ENCODE results near the gene ECSCR. TPM values are rescaled to one million over a fixed set of nuclear protein-coding genes. Genes with fewer than 3 reads are reported as not detected.

Gene ECSCR
- total RNA-seq, 1 donor from 2014 or later: 48.8 TPM

DNA sequence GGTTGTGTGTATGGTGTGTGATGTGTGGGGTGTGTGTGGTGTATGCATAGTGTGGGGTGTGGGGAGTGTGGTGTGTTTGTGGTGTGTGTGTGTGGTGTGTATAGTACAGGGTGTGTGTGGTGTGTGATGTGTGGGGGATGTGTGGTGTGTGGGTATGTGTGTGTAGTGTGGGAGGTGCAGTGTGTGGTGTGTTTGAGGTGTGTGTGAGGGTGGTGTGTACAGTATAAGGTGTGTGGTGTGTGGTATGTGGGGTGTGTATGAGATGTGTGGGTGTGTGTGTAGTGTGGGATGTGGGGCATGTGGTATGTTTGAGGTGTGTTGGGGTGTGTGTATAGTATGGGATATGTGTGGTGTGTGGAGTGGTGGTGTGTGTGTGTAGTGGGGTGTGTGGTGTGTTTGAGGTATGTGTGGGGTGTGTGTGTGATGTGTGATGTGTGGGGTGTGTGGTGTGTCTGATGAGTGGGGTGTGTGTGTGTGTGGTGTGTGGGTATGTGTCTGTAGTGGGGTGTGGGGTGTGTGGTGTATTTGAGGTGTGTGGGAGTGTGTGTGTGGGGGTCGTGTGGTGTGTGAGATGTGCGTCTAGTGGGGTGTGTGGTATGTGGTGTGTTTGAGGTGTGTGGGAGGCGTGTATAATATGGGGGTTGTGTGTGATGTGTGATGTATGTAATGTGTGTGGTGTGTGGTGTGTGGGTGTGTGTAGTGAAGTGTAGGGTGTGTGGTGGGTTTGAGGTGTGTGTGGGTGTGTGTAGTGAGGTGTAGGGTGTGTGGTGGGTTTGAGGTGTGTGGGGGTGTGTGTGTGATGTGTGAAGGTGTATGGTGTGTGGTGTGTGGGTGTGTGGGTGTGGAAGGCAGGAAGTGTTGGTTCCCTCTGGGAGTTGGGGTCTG is 8.6 kb downstream of the ECSCR start:
- DNase-seq: no peak
- Histone ChIP-seq H3K4me1 (peaks cover 13% of the 10 kb centered on the region), H3K9me3 (no peaks in the 10 kb centered on the region), H3K36me3 (peaks cover 15% of the 10 kb centered on the region), H3K4me3 (no peak overlapping the region), H3K27ac (no peak overlapping the region), H3K27me3 (ENCODE audit: low read depth) (no peaks in the 10 kb centered on the region)
- ATAC-seq: peak in 1 of 2 donors; percentile 14
- TF ChIP-seq CTCF (IDR thresholded peaks at IDR 0.05): no peak
- intact Hi-C loops (cut with DNase I): no loop called here

- Histone ChIP-seq H3K9me3 (no peaks in the 10 kb centered on the region), H3K4me1 (no peaks in the 10 kb centered on the region), H3K27me3 (ENCODE audit: low read depth) (no peaks in the 10 kb centered on the region), H3K27ac (no peak overlapping the region), H3K4me3 (no peak overlapping the region), H3K36me3 (peaks cover 20% of the 10 kb centered on the region)
- DNase-seq (no peak), ATAC-seq (peak; percentile 31 to 32)
- TF ChIP-seq CTCF (IDR thresholded peaks at IDR 0.05): no peak
- intact Hi-C loops (cut with DNase I): no loop called here
Observed at GRCh38 chr5:139451878-139452660, 10.5 kb downstream of the ECSCR start.

DNA sequence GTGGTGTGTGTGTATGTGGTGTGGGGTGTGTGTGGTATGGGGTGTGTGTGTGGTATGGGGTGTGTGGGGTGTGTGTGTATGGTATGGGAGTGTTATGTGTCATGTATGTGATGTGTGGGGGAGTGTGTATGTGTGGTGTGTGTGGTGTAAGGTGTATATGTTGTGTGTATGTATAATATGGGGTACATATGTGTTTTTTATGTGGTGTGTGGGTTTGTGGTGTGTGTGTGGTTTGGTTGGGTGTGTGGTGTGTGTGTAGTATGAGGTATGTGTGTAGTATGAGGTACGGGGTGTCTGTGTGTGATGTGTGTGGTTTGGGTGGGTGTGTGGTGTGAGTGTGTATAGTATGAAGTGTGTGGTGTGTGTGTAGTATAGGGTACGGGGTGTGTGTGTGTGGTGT is 11.4 kb downstream of the ECSCR start:
- H3K27ac ChIP-seq: no peak overlapping the region
- H3K4me3 ChIP-seq: no peak overlapping the region
- no peaks in the 10 kb centered on the region for H3K4me1 ChIP-seq
- TF ChIP-seq CTCF (IDR thresholded peaks at IDR 0.05): no peak
- no peaks in the 10 kb centered on the region for H3K9me3 ChIP-seq
- DNase-seq (no peak), ATAC-seq (peak in 1 of 2 donors; percentile 25)
- intact Hi-C loops (cut with DNase I): no loop called here
- no peaks in the 10 kb centered on the region for H3K27me3 ChIP-seq (ENCODE audit: low read depth)
- peaks cover 20% of the 10 kb centered on the region for H3K36me3 ChIP-seq

DNA sequence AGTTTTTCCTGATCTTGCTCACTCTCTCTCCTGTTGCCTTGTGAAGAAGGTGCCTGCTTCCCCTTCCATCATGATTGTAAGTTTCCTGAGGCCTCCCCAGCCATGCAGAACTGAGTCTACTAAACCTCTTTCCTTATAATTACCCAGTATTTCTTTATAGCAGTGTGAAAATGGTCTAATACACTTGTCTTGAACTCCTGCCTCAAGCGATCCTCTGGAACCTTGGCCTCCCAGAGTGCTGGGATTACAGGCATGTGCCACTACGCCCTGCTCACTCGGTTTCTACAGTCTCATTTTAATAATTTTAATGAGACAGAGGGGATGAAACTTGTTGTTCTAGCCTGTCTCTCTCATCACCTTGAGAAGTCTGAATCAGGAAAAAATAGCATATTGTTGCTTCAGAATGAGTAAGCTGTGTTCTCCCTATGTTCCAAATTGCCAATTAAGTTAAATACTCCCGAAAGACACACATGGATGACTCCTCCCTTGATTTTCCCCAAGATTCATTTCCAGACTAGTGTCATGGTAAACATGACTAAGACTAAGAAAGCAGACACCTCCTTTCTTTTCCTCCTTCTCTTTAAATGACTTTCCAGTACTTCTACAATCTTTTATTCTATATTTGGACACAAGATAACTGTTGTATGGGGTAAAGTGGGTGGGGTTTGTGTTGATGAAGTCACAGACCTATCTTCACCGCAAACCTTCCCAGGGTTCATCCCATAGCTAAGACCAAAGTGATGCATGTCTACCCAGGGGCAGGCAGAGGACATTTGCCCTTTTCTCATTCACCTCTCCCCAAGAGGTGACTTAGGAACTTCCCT is 15.4 kb downstream of the ECSCR start:
- Histone ChIP-seq H3K27ac (no peak overlapping the region), H3K4me1 (peaks cover 6% of the 10 kb centered on the region), H3K27me3 (ENCODE audit: low read depth) (no peaks in the 10 kb centered on the region), H3K9me3 (no peaks in the 10 kb centered on the region), H3K4me3 (no peak overlapping the region), H3K36me3 (peaks cover 11% of the 10 kb centered on the region)
- ATAC-seq (no peak), DNase-seq (no peak)
- intact Hi-C loops (cut with DNase I): no loop called here
- no peak for TF ChIP-seq CTCF (IDR thresholded peaks at IDR 0.05)

All from lower lobe of right lung (tissue), 2 donors.